Stomach smooth muscle (tissue), 2 donors: ENCODE measurements around the gene ADAM15.

Experiments
- H3K27ac ChIP-seq: one replicate; pipeline ENCODE4 v1.7.0; 2013; ENCODE audit warnings: mild to moderate bottlenecking, low read length, inconsistent platforms
- H3K27me3 ChIP-seq, 2 donors: one replicate each; pipeline ENCODE4 v1.7.0; 2013; ENCODE audit warnings: low read length in 2 of 2; ENCODE audit not compliant: insufficient read depth in 2 of 2, control insufficient read depth in 1 of 2
- H3K36me3 ChIP-seq, 2 donors: one replicate each; pipeline ENCODE4 v1.7.0; 2013; ENCODE audit warnings: low read length in 2 of 2; ENCODE audit not compliant: control insufficient read depth in 2 of 2, insufficient read depth in 2 of 2
- H3K4me1 ChIP-seq: one replicate; pipeline ENCODE4 v1.7.0; 2013; ENCODE audit warnings: low read length; ENCODE audit not compliant: control insufficient read depth, insufficient read depth
- H3K4me3 ChIP-seq, 2 donors: one replicate each; pipeline ENCODE4 v1.7.0; 2013; ENCODE audit warnings: low read length in 2 of 2
- H3K9ac ChIP-seq, 2 donors: one replicate each; pipeline ENCODE4 v1.7.0; 2013; ENCODE audit warnings: low read length in 2 of 2, mild to moderate bottlenecking in 1 of 2
- H3K9me3 ChIP-seq, 2 donors: one replicate each; pipeline ENCODE4 v1.7.0; 2013; ENCODE audit warnings: low read length in 2 of 2; ENCODE audit not compliant: control insufficient read depth in 2 of 2
- donor health status: healthy.
- donor health status: Pancreatic carcinoma.

Gene ADAM15

GRCh38 chr1:155069551-155070157 lies 18.5 kb downstream of the ADAM15 start:
- no peaks in the 10 kb centered on the region for H3K9me3 ChIP-seq
- no peak overlapping the region for H3K9ac ChIP-seq
- peaks cover 13% of the 10 kb centered on the region for H3K4me1 ChIP-seq
- H3K4me3 ChIP-seq = no peak overlapping the region
- H3K36me3 ChIP-seq = peaks cover 0 to 2% of the 10 kb centered on the region in 2 donors
- H3K27ac ChIP-seq = no peak overlapping the region
- no peaks in the 10 kb centered on the region for H3K27me3 ChIP-seq

- Histone ChIP-seq H3K9ac (peak overlapping the region; percentile 68 to 81), H3K4me1 (peaks cover 13% of the 10 kb centered on the region), H3K27ac (peak overlapping the region; percentile 24), H3K4me3 (peak overlapping the region; percentile 71 to 74), H3K36me3 (peaks cover 0 to 2% of the 10 kb centered on the region in 2 donors), H3K9me3 (no peaks in the 10 kb centered on the region), H3K27me3 (no peaks in the 10 kb centered on the region)
Observed at GRCh38 chr1:155070158-155070621, 19.1 kb downstream of the ADAM15 start.

DNA sequence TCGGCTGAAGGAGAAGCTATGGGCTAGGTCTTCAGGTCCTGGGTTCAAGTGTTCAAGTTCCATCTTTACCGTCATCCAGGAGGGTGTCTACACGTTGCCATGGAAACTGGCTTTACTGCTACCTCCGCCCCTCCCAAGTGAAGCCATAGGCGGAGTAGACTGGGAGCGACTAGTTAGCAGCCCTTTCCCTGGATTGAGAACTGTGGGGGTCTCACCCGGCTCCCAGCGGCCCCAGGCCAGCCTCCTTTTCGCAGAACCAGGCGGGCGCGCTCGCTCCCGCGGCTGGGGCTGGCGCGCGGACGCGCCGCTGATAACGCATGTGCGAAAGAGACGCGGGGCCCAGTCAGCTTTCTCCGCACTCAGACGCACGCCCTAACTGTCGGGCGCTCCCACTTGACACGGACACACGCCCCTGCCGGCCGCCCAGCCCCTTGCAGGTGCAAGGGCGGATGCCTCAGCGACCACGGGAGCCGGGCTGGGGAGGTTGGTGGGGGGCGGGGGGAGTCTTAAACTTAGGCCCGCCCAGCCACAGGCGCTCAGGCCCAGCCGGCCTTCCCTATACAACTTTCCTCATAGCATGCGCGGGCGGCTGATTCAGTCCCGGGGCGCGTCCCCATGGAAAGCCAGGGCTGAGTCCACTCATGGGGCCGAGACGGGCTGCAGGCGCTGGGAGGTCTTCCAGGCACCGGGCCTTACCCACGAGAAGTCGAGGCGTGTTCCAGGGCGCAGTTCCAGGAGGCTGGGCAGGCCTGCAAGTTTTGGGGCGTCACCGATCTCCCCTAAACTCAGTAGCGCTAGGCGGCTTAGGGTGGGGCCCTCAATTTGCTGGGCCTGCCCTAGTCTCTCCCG lies 19.8 kb downstream of the ADAM15 start:
- Histone ChIP-seq H3K4me3 (peak overlapping the region; percentile 71 to 74), H3K9me3 (no peaks in the 10 kb centered on the region), H3K27me3 (no peaks in the 10 kb centered on the region), H3K4me1 (peaks cover 13% of the 10 kb centered on the region), H3K27ac (peak overlapping the region; percentile 24), H3K9ac (peak overlapping the region; percentile 68 to 81), H3K36me3 (peaks cover 0 to 2% of the 10 kb centered on the region in 2 donors)

DNA sequence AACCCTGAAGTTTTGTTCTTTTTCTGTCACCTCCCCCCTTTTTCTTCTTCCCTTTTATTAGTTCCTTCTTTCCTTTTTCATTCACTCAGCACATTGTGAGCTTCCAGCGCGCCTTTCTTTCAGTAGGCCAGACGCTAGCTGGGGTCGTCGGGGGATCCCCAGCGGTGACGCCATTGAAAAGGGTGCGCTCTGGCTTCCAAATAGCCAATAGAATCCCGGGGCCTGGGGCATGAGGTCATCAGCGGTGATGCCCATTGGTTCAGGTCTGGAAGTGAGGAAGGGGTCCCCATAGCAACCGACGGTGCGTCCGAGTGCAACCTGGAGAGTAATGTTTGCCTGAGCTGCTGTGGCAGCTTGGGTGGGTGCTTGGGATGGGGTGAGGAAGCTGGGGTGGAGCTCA lies 20.6 kb downstream of the ADAM15 start:
- H3K4me3 ChIP-seq = no peak overlapping the region
- H3K4me1 ChIP-seq = peaks cover 13% of the 10 kb centered on the region
- H3K9ac ChIP-seq = peak overlapping the region in 1 of 2 donors; percentile 68
- peaks cover 0 to 2% of the 10 kb centered on the region in 2 donors for H3K36me3 ChIP-seq
- no peak overlapping the region for H3K27ac ChIP-seq
- H3K9me3 ChIP-seq = no peaks in the 10 kb centered on the region
- H3K27me3 ChIP-seq = no peaks in the 10 kb centered on the region

DNA sequence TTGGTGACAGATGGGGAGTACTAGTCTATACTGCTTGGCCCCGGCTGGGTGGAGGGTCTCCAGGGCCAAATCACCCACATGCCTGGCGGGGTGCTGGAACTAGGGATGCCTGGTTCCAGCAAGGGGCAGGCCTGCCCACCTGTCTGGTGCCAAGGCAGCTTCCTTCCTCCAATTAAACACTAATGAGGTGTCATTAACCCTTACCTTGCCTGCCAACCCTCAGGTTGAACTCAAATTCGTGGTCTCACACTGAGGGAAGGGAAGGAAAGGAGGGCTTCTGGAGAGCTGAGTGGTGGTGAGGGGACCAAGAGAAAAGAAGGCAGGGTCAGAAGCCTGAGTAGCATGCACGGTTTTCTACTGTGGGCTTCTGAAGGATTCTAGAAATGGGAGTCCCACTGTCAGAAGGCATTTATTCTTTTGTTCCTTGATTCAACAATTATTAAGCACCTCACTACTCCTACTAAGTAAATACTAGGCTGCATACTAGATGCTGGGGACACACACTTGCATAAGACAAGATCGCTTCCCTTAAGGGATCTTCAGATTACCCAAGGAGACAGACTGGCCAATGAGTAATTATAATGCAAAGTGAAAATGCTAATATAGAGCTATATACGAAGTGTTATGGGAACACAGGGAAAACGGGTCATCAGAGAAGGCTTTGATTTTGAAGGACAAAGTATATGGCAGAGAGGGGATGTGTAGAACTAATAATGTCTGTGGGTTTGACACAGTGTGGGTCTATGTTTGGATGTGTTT lies 21.6 kb downstream of the ADAM15 start:
- Histone ChIP-seq H3K4me3 (no peak overlapping the region), H3K27ac (no peak overlapping the region), H3K36me3 (no peaks in the 10 kb centered on the region), H3K9ac (no peak overlapping the region), H3K9me3 (no peaks in the 10 kb centered on the region), H3K27me3 (no peaks in the 10 kb centered on the region), H3K4me1 (peaks cover 13% of the 10 kb centered on the region)

GRCh38 chr1:155073377-155074242 lies 22.5 kb downstream of the ADAM15 start:
- H3K27me3 ChIP-seq = no peaks in the 10 kb centered on the region

GRCh38 chr1:155075535-155075934 lies 24.4 kb downstream of the ADAM15 start:
- Histone ChIP-seq H3K9me3 (no peaks in the 10 kb centered on the region), H3K36me3 (no peaks in the 10 kb centered on the region), H3K4me1 (peaks cover 30% of the 10 kb centered on the region), H3K9ac (no peak overlapping the region), H3K27me3 (peaks cover 12 to 17% of the 10 kb centered on the region in 2 donors), H3K4me3 (no peak overlapping the region), H3K27ac (no peak overlapping the region)

More at GRCh38 chr1:155073377-155074242, 22.5 kb downstream of the ADAM15 start:
- H3K27ac ChIP-seq = no peak overlapping the region
- no peak overlapping the region for H3K9ac ChIP-seq
- peaks cover 15% of the 10 kb centered on the region for H3K4me1 ChIP-seq
- no peaks in the 10 kb centered on the region for H3K36me3 ChIP-seq
- H3K9me3 ChIP-seq = no peaks in the 10 kb centered on the region
- no peak overlapping the region for H3K4me3 ChIP-seq

DNA sequence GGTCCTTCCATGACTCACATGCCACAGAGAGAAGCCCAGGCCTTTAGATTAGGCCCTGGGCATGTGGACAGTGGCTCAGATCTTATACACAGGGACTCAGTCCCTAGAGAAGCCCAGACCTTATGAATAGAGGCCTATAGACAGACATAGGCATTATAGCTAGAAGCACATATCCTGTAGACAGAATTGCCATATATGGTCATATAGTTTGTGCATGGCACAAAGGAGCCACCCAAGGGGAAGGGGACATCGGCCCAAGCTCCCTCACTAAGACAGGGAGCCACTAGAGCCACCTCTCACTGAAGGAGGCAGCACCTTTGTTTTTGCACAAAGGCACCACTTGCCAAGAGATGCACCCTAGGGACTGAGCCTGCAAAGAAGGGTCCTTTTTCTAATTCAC lies 25.3 kb downstream of the ADAM15 start:
- no peak overlapping the region for H3K9ac ChIP-seq
- peaks cover 20 to 25% of the 10 kb centered on the region in 2 donors for H3K27me3 ChIP-seq
- no peaks in the 10 kb centered on the region for H3K36me3 ChIP-seq
- H3K9me3 ChIP-seq = no peaks in the 10 kb centered on the region
- no peak overlapping the region for H3K4me3 ChIP-seq
- H3K27ac ChIP-seq = no peak overlapping the region
- peaks cover 30% of the 10 kb centered on the region for H3K4me1 ChIP-seq

DNA sequence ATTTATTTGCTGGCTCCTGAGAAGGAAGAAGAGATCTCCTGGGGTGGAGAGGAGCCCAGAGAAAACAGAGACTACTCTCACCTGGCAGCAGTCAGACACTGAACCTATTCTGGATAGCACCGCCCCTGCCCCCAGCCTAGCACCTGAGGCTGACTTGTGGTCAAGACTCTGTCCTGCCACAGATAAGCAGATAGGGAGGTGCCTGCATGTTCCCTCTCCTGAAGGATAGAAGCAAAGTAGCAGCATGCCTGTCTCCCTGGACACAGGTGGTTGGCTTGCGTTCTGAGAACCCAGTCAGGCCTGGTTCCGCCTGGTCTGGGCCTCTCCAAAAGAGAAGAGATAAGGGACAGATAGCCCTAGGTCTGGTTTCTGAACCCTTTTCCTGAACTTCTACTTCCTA lies 26.2 kb downstream of the ADAM15 start:
- no peaks in the 10 kb centered on the region for H3K9me3 ChIP-seq
- H3K27ac ChIP-seq = no peak overlapping the region
- no peak overlapping the region for H3K4me3 ChIP-seq
- H3K36me3 ChIP-seq = no peaks in the 10 kb centered on the region
- H3K27me3 ChIP-seq = peaks cover 26 to 35% of the 10 kb centered on the region in 2 donors
- H3K4me1 ChIP-seq = peaks cover 37% of the 10 kb centered on the region
- H3K9ac ChIP-seq = no peak overlapping the region
